HG02852 (cell line): ENCODE measurements around the gene POLR2E.

Experiments used
- ATAC-seq: cut with Tn5 transposase; IDR thresholded peaks from one replicate; pipeline ENCODE4 v1.9.1; 2021; ENCODE audit warnings: mild to moderate bottlenecking, moderate library complexity; ENCODE audit not compliant: unreplicated experiment

POLR2E gene

DNA sequence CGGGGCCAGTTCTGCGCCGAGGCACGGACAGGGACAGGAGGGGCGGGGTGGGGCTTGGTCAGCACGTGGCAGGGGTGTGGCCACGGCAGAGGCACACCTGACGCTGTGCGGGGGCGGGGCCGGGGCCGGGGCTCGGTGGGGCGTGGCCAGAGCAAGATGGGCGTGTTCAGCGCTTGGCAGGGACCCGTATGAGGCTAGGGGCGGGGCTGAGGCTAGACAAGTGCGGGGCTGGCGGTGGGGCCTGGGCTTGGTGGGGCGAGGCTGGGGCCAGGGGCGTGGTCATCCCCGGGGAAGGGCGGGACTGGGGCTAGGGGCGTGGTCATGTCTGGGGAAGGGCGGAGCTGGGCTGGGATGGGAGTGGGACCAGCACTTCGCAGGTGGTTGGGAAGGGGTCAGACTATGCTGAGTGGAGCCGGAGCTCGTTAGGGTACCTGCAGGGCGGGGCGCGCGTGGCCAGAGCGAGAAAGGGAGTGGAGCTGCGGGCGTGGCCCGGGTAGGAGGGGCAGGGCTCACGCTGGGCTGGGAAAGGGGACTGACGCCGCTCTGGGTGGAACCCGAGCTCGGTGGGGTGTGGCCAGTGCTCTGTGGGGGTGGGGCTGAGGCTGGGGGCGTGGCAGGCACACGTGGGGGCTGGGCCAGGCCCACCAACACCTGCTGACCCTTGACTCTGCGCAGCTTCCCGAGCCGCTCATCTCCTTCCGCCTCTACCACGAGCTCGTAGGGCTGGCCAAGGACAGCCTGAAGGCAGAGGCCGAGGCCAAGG is 12.8 kb downstream of the POLR2E start:
- ATAC-seq, result no peak

DNA sequence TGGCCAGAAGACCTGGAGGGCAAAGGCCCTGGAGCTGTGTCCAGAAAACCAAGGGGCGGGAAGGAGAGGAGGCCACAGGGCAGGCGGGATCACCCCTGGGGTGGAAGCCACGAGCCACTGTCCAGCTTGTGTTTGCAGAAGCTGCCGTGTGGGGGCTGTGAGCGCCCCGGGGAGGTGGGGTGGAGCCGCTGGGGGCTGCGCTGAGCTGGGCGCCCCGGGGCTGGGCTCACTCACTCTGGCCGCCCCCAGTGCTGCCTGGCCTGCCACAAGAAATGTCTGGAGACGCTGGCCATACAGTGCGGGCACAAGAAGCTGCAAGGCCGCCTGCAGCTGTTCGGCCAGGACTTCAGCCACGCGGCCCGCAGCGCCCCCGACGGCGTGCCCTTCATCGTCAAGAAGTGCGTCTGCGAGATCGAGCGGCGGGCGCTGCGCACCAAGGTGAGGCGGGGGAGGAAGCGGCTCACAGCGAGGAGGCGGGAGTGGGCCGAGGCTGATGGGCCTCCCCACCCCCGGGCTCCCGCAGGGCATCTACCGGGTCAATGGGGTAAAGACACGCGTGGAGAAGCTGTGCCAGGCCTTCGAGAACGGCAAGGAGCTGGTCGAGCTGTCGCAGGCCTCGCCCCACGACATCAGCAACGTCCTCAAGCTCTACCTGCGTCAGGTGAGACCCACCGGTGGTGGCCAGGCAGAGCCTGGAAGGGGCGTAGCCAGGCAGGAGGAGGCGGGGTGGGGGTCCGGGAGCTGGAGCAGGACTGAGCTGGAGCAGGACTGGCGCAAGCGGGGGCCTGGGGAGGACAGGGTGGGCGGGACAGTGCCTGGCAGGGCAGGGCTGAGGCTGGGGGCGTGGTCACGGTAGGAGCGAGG is 13.6 kb downstream of the POLR2E start:
- no peak for ATAC-seq

DNA sequence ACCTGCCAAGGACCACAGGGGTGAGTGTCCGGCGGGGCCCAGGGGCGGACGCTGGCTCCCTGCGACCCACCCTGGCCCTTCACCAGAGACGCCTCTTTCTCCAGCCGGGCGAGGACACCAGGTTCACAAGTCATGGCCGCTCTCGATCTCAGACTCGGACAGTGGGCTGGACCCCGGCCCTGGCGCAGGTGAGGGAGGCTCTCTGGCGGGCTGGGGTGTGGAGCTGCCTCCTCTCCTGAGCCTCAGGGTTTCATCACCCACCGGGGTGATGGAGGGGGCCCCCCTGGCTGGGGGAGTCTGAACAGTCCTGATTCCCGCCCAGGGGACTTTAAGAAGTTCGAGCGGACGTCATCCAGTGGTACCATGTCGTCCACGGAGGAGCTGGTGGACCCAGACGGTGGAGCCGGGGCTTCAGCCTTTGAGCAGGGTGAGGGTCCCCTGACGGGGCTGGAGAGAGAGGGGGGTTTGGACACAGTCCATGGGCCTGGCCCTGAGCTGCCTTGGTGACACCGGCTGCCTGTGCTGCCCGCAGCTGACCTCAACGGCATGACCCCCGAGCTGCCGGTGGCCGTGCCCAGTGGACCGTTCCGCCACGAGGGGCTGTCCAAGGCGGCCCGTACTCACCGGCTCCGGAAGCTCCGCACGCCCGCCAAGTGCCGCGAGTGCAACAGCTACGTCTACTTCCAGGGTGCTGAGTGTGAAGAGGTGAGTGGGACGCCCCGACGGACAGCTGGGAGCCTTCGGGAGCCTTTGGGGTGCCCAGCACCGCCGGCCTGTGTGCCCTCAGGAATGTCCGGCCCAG is 14.6 kb downstream of the POLR2E start:
- ATAC-seq, result no peak

DNA sequence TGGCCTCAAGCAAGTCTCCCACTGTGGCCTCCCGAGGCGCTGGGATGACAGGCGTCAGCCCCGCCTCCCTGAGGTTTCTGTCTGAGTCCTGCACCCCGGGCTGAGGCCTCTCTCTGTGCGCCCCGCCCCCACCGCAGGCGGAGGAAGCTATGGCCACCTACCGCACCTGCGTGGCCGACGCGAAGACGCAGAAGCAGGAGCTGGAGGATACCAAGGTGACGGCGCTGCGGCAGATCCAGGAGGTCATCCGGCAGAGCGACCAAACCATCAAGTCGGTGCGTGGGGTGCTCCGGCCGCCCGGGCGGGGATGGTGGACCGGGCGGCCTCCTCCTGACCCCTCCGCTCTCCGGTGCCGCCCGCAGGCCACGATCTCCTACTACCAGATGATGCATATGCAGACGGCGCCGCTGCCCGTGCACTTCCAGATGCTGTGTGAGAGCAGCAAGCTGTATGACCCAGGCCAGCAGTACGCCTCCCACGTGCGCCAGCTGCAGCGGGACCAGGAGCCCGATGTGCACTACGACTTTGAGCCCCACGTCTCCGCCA is 15.5 kb downstream of the POLR2E start:
- ATAC-seq, result no peak

GRCh38 chr19:1076951-1077350 is 18.2 kb downstream of the POLR2E start:
- peak; percentile 61 for ATAC-seq

DNA sequence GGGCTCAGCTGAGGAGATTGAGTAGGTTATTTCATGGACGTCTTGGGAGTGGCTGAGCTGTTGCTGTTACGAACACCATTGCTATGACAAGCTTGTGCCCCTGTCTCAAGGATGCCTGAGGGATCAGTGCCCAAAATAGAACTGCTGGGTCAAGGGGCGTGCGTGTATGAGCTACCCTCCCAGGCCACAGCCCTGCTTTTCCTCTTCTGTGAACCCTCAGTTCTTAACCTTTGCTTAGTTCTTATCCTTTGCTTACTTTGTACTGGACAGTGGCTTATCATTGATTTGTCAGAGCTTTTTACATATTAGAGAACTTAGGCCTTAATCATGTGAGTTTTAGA is 19.2 kb downstream of the POLR2E start:
- no peak for ATAC-seq

- ATAC-seq, result peak; percentile 35
Measured at GRCh38 chr19:1074544-1075283, 20.5 kb downstream of the POLR2E start.

- no peak for ATAC-seq
Measured at GRCh38 chr19:1073956-1074517, 21.1 kb downstream of the POLR2E start.

- no peak for ATAC-seq
Measured at GRCh38 chr19:1073063-1073955, 21.9 kb downstream of the POLR2E start.

DNA sequence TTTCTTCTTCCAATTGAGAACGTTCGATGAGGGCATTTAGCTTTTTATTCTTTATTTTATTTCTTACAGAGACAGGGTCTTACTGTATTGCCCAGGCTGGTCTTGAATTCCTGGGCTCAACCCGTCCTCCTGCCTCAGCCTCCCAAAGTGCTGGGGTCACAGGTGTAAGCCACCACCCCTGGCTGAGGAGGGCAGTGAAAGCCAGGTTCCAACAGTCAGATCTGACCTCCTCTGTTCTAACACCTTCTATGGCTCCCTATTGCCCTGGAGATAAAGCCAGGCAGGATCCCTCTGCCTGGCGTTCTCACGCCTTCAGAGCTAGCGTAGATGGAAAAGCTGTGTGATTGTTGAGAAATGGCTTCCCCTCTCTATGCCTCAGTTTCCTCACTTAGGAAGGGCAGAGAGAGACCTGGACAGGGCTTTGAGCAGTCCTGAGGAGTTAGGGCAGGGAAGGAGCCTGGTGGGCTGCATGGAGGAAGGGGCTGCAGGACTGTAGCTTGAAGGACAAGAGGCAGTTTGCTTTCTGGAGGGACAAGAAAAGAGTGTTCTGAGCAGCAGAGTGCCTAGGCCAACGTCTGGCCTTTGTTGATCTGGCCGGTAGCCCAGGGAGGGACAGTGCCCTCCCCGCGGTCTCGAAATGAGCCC is 22.7 kb downstream of the POLR2E start:
- no peak for ATAC-seq

GRCh38 chr19:1070931-1071791 is 24.0 kb downstream of the POLR2E start:
- ATAC-seq, result no peak

DNA sequence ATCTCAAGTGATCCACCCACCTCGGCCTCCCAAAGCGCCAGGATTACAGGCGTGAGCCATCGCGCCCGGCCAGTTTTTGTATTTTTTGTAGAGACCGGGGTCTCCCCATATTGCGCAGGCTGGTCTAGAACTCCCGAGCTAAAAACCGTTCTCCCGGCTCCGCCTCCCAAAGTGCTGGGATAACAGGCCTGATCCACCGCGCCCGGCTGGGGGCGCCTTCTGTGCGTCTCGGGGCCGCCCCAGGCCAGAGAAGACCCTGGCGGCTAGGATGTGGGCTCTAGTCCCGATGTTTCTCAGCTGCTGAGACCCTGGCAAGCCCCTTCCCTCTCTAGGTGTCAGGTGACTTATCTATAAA is 24.6 kb downstream of the POLR2E start:
- no peak for ATAC-seq

GRCh38 chr19:1069009-1069779 is 26.0 kb downstream of the POLR2E start:
- ATAC-seq, result no peak

GRCh38 chr19:1068009-1069001 is 26.9 kb downstream of the POLR2E start:
- ATAC-seq, result no peak

DNA sequence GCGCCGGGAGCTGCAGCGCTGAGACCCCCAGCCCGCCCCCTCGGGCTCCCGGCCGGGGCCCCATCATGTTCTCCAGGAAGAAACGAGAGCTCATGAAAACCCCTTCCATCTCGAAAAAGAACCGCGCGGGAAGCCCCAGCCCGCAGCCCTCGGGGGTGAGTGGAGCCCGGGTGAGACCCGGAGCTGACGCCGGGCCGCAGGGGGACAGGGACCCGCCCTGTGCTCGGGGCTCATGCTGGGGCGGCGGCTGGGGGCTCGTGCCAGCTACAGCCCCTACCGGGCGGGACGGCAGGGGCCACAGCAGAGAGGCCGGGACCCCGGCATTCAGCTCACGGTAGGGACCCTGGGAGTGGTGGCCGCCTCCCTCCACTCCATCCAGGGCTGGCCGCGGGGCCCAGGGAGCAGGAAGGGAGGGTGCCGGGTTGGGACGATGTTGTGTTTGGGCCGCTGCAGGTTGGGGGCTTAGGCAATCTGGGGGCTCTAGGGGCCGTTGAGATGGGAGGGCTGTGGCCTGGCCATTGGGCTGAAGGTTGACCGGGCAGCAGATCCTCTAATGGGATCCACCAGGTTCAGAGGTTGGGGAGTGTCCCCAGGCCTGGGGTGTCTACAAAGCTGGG is 27.7 kb downstream of the POLR2E start:
- ATAC-seq, result no peak
